Psoas muscle (tissue), 8 donors: Measurements from ENCODE around the gene AMN. TPM values are rescaled to one million over a fixed set of nuclear protein-coding genes. Genes with fewer than 3 reads are reported as not detected.

Experiments
- ATAC-seq, 4 donors: fragments of 200-7000 bp; cut with Tn5 transposase; one replicate each; pipeline ENCODE4 v1.9.1; 2020; ENCODE audit warnings: moderate library complexity in 3 of 4, mild to moderate bottlenecking in 2 of 4
- DNase-seq, 2 donors: peaks; one replicate each; pipeline ENCODE4 v3.0.0-alpha.2; 2020
- H3K27ac ChIP-seq: fragments of 200-600 bp; one replicate; pipeline ENCODE4 v1.8.0; 2022
- H3K27me3 ChIP-seq, 3 donors: fragments of 200-600 bp in 1 of 3; one replicate each; pipeline versions ENCODE4 v1.6.1 to v1.8.0; 2013 to 2022; ENCODE audit warnings: low read length in 2 of 3, mild to moderate bottlenecking in 2 of 3, moderate library complexity in 1 of 3; ENCODE audit not compliant: insufficient read depth in 3 of 3
- H3K36me3 ChIP-seq, 2 donors: fragments of 200-600 bp in 1 of 2; one replicate each; pipeline versions ENCODE4 v1.6.1 to v1.8.0; 2013 to 2022; ENCODE audit warnings: low read depth in 1 of 2, mild to moderate bottlenecking in 1 of 2, moderate library complexity in 1 of 2; ENCODE audit not compliant: insufficient read depth in 1 of 2
- H3K4me1 ChIP-seq: fragments of 200-600 bp; one replicate; pipeline ENCODE4 v1.8.0; 2022
- H3K4me3 ChIP-seq: fragments of 200-600 bp; one replicate; pipeline ENCODE4 v1.8.0; 2022; ENCODE audit warnings: mild to moderate bottlenecking
- H3K9me3 ChIP-seq: fragments of 200-600 bp; one replicate; pipeline ENCODE4 v1.8.0; 2022
- WGBS, 3 donors: extraction: QIAGEN DNeasy Blood & Tissue Kit; methylation state at CpG; one replicate each; pipeline versions ENCODE4 v1.1.6 to v1.1.7; 2013; 5-methylcytosine and 5-hydroxymethylcytosine counted together
- intact Hi-C, 2 donors: fragments of 100-400 bp; cut with DNase I; formaldehyde crosslinking; loops; one replicate each; pipeline versions ENCODE4 v1.11.0 to v1.14.2; 2022
- polyA plus RNA-seq, 3 donors: library from polyadenylated mRNA; stranded (reverse); fragments of 200-250 nt; gene quantifications; one replicate each; pipeline ENCODE4 v1.2.3, GENCODE V29; 2013
- total RNA-seq, 4 donors: library from RNA; stranded (reverse); fragmentation: NEBNext Ultra II Directional in 2 of 4; extraction: Animal tissue kit (Norgen Biotek cat#: 25700) in 2 of 4; gene quantifications; one replicate each; pipeline versions ENCODE4 v1.2.1 to v1.2.4, GENCODE V29; 2021 to 2023
- TF ChIP-seq, protein P1 (sequence below): fragments of 200-600 bp; IDR thresholded peaks from one replicate; pipeline ENCODE4 v1.8.0; 2022; ENCODE audit warnings: antibody characterized with exemption
- donor health status: healthy with polysubstance abuse.
- donor health status: DM: no; HTN: no; CAD: no; lungs with moderate emphysema.
- donor health status: Bipolar disorder and iron deficiency.
- donor health status: healthy.
- donor health status: DM: yes; HTN: yes; CAD: no.
- donor health status: DM: no; HTN: no; CAD: no.
- donor health status: DM: no; HTN: no; CAD: no.
- donor health status: DM: yes; HTN: yes; CAD: no.

AMN gene
- total and polyA plus RNA-seq, 7 donors: 0.18 to 0.19 (median 0.18) TPM; not detected in 4

DNA sequence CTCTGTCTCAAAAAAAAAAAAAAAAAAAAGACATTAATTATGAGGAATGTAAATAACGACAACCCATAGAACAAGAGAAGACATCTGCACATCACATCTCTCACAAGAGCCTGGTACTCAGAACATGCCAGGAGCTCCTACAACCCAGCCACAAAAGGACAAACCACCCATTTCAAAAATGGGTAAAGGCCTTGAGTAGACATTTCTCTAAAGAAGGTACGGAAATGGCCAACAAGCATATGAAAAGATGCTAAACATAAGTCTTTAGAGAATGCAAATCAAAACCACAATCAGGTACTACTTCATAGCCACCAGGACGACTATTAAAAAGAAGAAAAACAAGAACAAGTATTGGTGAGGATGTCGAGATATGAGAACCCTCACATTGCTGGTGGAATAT lies 13.3 kb downstream of the AMN start:
- H3K36me3 ChIP-seq: peaks cover 5 to 61% of the 10 kb centered on the region in 2 donors
- intact Hi-C loops: no loop called here
- TF ChIP-seq, protein P1, sequence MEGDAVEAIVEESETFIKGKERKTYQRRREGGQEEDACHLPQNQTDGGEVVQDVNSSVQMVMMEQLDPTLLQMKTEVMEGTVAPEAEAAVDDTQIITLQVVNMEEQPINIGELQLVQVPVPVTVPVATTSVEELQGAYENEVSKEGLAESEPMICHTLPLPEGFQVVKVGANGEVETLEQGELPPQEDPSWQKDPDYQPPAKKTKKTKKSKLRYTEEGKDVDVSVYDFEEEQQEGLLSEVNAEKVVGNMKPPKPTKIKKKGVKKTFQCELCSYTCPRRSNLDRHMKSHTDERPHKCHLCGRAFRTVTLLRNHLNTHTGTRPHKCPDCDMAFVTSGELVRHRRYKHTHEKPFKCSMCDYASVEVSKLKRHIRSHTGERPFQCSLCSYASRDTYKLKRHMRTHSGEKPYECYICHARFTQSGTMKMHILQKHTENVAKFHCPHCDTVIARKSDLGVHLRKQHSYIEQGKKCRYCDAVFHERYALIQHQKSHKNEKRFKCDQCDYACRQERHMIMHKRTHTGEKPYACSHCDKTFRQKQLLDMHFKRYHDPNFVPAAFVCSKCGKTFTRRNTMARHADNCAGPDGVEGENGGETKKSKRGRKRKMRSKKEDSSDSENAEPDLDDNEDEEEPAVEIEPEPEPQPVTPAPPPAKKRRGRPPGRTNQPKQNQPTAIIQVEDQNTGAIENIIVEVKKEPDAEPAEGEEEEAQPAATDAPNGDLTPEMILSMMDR: no peak
- no peak for ATAC-seq
- WGBS, 3 donors: 94 to 95% (median 94%) methylated on average over 4 of the region's 4 CpGs
- H3K27ac ChIP-seq: no peak overlapping the region
- peaks cover 0 to under 1% (median 0%) of the 10 kb centered on the region in 3 donors for H3K27me3 ChIP-seq
- no peak overlapping the region for H3K4me3 ChIP-seq
- H3K9me3 ChIP-seq: no peaks in the 10 kb centered on the region
- H3K4me1 ChIP-seq: no peaks in the 10 kb centered on the region
- no peak for DNase-seq

DNA sequence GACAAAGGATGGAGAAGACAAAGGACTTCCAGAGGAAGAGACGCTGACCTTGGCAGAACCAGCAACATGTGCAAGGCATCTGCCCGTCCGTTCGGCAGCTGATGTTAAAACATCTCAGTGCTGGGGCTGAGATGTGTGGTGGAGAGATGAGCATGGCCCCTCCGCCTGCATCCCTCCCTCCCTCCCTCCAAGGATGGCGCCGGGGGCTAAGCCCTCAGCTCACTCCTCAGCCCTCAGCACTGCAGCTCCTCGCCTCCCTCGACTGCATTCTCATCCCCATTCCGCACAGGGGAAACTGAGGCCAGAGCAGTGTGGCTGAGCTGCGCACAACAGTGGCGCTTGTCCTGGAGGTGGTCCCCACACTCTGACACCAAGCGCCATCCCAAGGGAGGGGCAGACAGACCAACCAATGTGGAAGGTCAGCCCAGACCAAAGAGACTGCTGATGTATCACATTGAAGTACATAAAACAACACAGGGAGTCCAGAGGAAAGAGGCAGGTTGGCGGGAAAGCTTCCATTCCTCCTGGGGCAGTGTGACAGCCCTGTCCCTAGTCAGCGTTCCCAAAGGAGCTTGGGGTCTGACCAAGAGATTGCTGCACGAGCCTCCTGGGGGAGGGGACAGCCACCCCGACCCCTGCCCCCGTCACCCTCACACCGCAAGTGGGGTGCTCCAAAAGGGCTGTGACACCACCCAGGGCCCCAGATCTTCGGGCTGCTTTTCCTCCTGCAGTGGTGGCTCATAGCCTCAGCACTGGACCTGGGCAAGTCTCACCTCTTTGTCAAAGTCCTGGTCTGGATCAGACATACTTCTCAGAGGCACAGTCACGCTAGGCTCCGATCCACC lies 15.1 kb downstream of the AMN start:
- Histone ChIP-seq H3K27ac (no peak overlapping the region), H3K36me3 (peaks cover 5 to 79% of the 10 kb centered on the region in 2 donors), H3K27me3 (no peaks in the 10 kb centered on the region), H3K4me3 (no peak overlapping the region), H3K4me1 (no peaks in the 10 kb centered on the region), H3K9me3 (no peaks in the 10 kb centered on the region)
- WGBS, 3 donors: 91 to 92% (median 92%) methylated on average over 20 to 22 of the region's 22 CpGs
- DNase-seq (peak in 1 of 2 donors; percentile 24), ATAC-seq (no peak)
- intact Hi-C loops: no loop called here
- TF ChIP-seq, protein P1: no peak

DNA sequence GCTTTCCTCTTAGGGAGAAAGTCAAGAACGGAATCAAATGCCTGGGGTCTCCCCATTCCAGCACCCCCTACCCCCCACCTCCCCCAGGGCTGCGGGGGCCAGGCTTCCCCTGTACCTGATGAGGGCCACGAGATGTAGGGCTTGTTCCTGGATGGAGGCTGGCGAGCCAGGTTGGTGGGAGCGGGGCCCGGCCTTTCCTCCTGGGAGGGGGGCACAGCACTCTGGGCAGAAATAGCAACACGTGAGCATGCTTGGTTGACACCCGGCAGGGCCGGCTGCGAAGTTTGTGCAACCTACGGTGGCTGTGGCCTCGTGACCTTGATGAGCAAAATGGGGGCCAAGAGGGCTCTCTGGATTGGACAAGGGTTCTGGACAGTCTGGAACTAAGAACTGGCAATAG lies 15.7 kb downstream of the AMN start:
- DNase-seq: peak in 1 of 2 donors; percentile 41

DNA sequence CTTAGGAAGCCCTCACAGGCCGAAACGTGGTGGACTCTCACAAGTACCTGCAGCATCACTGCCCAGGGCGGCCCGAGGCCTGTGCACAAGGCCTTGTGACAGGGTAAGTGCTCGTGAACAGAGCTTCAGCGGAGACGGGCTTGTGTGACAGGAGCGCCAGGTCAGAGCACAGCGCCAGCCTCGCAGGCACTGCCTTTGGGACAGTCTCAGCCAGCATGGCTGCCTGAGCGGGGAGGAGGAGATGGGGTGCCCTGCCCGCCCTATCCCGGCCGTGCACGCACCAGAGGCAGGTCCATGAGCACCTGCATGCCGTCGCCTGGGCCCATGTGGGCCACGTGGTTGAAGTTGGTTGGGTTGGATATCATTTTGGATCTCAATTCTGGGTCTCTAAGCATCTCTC lies 16.9 kb downstream of the AMN start:
- DNase-seq: peak in 1 of 2 donors; percentile 47
- H3K9me3 ChIP-seq: no peaks in the 10 kb centered on the region
- 94 to 95% (median 95%) methylated on average over 18 of the region's 18 CpGs for WGBS, 3 donors
- H3K27ac ChIP-seq: no peak overlapping the region
- H3K4me1 ChIP-seq: no peaks in the 10 kb centered on the region
- intact Hi-C loops: no loop called here
- TF ChIP-seq, protein P1: no peak
- ATAC-seq: no peak
- H3K27me3 ChIP-seq: no peaks in the 10 kb centered on the region
- no peak overlapping the region for H3K4me3 ChIP-seq
- peaks cover 7 to 84% of the 10 kb centered on the region in 2 donors for H3K36me3 ChIP-seq

More for the DNA sequence above, 15.7 kb downstream of the AMN start:
- Histone ChIP-seq H3K9me3 (no peaks in the 10 kb centered on the region), H3K4me1 (no peaks in the 10 kb centered on the region), H3K27ac (no peak overlapping the region), H3K36me3 (peaks cover 2 to 81% of the 10 kb centered on the region in 2 donors), H3K27me3 (no peaks in the 10 kb centered on the region), H3K4me3 (no peak overlapping the region)
- TF ChIP-seq, protein P1: no peak
- ATAC-seq: no peak
- intact Hi-C loops: no loop called here
- 93 to 97% (median 97%) methylated on average over 12 of the region's 12 CpGs for WGBS, 3 donors
